Gastrocnemius medialis (tissue), 4 donors: Measurements from ENCODE around the gene SLX4IP. TPM values are rescaled to one million over a fixed set of nuclear protein-coding genes. Genes with fewer than 3 reads are reported as not detected.

ENCODE experiments used
- ATAC-seq, 2 donors: fragments of 150-250 bp; one replicate each; pipeline ENCODE4 v1.9.1; 2016
- DNase-seq, 2 donors: peaks; one replicate each; pipeline ENCODE4 v3.0.0-alpha.2; 2019
- H3K27ac ChIP-seq, 4 donors: fragments of 200-600 bp; sonication (generic); 1 replicate in 1 of 4; 2 replicates in 3 of 4; pipeline ENCODE4 v1.5.1; 2016 to 2018; ENCODE audit warnings: mild to moderate bottlenecking in 2 of 4, moderate library complexity in 1 of 4
- H3K27me3 ChIP-seq, 3 donors: fragments of 200-600 bp; sonication (generic) in 2 of 3; 1 replicate in 1 of 3; 2 replicates in 2 of 3; pipeline versions ENCODE4 v1.5.1 to v1.6.0; 2016 to 2019; ENCODE audit warnings: mild to moderate bottlenecking in 1 of 3, moderate library complexity in 1 of 3
- H3K36me3 ChIP-seq, 2 donors: fragments of 200-600 bp; sonication (generic) in 1 of 2; one replicate each; pipeline ENCODE4 v1.5.1; 2017 to 2018
- H3K4me1 ChIP-seq, 2 donors: fragments of 200-600 bp; sonication (generic) in 1 of 2; one replicate each; pipeline ENCODE4 v1.5.1; 2016 to 2017; ENCODE audit warnings: mild to moderate bottlenecking in 2 of 2
- H3K4me3 ChIP-seq, 4 donors: fragments of 200-600 bp; sonication (generic) in 3 of 4; 1 replicate in 1 of 4; 2 replicates in 3 of 4; pipeline ENCODE4 v1.5.1; 2016 to 2019; ENCODE audit warnings: mild to moderate bottlenecking in 2 of 4
- H3K9me3 ChIP-seq, 3 donors: fragments of 200-600 bp; sonication (generic) in 2 of 3; 1 replicate in 1 of 3; 2 replicates in 2 of 3; pipeline ENCODE4 v1.5.1; 2016 to 2019
- POLR2A ChIP-seq, 2 donors: fragments of 450-650 bp; IDR thresholded peaks; one replicate each; pipeline ENCODE4 v1.6.1; 2017; ENCODE audit warnings: antibody characterized with exemption in 2 of 2, mild to moderate bottlenecking in 2 of 2, moderate library complexity in 2 of 2
- in situ Hi-C, 4 donors: fragments of 200-750 bp; cut with MboI; loops; one replicate each; pipeline versions ENCODE4 v1.15.0 to v1.8.0; 2017; ENCODE audit warnings: low sequenced_read_pairs in 4 of 4
- intact Hi-C: fragments of 100-400 bp; cut with DNase I; formaldehyde crosslinking; loops from one replicate; pipeline ENCODE4 v1.15.1; 2023; ENCODE audit warnings: low total_unique reads
- total RNA-seq, 4 donors: library from RNA; depleted of rRNA; stranded (reverse); fragments of >200 nt; gene quantifications; one replicate each; pipeline versions ENCODE4 v1.1.0 to v1.2.3, GENCODE V29; 2016
- TF ChIP-seq, protein P1 (sequence below), 5 experiments: fragments of 450-650 bp in 3 of 5; fragments of 200-600 bp in 2 of 5; sonication (generic) in 2 of 5; IDR thresholded peaks in 4 of 5; conservative IDR thresholded peaks in 1 of 5; 1 replicate in 4 of 5; 2 replicates in 1 of 5; pipeline ENCODE4 v1.5.1; 2016 to 2019; ENCODE audit warnings: antibody characterized with exemption in 5 of 5, mild to moderate bottlenecking in 3 of 5, moderate library complexity in 3 of 5

The SLX4IP gene
- total RNA-seq, 4 donors from 2014 or later = 0.22 to 1.3 (median 0.71) TPM

DNA sequence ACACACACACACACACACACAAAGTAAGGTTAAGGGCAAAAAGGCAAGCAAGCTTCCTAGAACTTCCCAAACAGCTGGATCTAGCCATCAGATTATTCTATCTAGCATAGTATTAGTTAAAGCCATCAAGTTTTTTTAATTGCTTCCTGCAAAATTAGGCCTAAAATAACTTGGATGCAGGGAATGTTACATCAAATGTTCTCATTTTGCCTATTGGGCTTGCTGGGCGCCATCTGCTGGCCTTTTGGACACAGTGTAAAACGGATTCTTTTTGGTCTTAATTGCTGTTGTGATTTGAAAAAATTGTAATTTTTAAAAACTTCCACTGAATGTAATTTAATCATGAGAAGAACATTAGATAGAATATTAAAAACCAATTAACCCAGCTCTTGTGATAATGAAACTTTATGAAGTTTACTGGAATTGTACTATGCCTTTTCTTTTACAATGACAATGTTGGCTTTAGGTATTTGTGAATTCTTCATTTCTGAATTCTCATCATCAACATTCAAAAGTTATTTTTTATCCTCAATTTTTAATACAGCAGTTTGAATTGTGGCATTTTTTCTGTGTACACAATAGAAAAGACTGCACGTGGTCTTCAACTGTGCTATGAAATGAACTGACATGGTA lies 7.9 kb upstream of the SLX4IP start:
- intact Hi-C loops (loop anchor here (2.0 to 5.0 kb wide), 3 partner anchors 110 to 810 kb away; no protein-coding TSS in a partner anchor), in situ Hi-C loops (loop anchor here in 3 of 4 donors (5.0 to 25.0 kb wide), 3 partner anchors 450 to 1460 kb away; no protein-coding TSS in a partner anchor)
- Histone ChIP-seq H3K9me3 (no peaks in the 10 kb centered on the region), H3K27ac (no peak overlapping the region), H3K27me3 (no peaks in the 10 kb centered on the region), H3K4me1 (peaks cover 37 to 51% of the 10 kb centered on the region in 2 donors), H3K4me3 (no peak overlapping the region), H3K36me3 (no peaks in the 10 kb centered on the region)
- DNase-seq = no peak
- ATAC-seq = no peak
- TF ChIP-seq POLR2A (IDR thresholded peaks at IDR 0.05) = no peak
- TF ChIP-seq, protein P1, sequence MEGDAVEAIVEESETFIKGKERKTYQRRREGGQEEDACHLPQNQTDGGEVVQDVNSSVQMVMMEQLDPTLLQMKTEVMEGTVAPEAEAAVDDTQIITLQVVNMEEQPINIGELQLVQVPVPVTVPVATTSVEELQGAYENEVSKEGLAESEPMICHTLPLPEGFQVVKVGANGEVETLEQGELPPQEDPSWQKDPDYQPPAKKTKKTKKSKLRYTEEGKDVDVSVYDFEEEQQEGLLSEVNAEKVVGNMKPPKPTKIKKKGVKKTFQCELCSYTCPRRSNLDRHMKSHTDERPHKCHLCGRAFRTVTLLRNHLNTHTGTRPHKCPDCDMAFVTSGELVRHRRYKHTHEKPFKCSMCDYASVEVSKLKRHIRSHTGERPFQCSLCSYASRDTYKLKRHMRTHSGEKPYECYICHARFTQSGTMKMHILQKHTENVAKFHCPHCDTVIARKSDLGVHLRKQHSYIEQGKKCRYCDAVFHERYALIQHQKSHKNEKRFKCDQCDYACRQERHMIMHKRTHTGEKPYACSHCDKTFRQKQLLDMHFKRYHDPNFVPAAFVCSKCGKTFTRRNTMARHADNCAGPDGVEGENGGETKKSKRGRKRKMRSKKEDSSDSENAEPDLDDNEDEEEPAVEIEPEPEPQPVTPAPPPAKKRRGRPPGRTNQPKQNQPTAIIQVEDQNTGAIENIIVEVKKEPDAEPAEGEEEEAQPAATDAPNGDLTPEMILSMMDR (IDR thresholded peaks at IDR 0.05 in 4 of 5, conservative IDR thresholded peaks at IDR 0.05 in 1 of 5) = peak; percentile 27 to 78 (median 51)

DNA sequence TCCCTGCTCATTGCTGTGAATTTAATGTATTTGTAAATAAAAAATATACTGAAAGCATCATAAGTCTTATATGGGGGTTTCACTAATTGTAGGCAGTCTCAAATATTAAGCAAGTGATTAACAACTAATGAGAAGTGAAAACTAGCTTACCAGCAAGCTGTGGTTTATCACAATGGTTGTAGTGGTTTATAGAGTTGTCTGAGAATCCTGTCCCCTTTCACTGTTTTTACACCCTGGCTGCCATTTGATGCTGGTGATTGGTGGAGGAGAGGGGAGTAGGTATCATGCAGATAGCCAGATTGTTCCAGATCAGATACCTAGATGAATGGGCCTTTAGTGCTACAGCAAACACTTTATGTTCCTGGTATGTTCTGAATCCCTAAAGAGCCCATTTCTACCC lies 7.1 kb upstream of the SLX4IP start:
- TF ChIP-seq POLR2A (IDR thresholded peaks at IDR 0.05) = no peak
- TF ChIP-seq, protein P1 (IDR thresholded peaks at IDR 0.05 in 4 of 5, conservative IDR thresholded peaks at IDR 0.05 in 1 of 5) = no peak
- DNase-seq (no peak), ATAC-seq (no peak)
- Histone ChIP-seq H3K27me3 (no peaks in the 10 kb centered on the region), H3K9me3 (no peaks in the 10 kb centered on the region), H3K4me1 (peaks cover 41 to 55% of the 10 kb centered on the region in 2 donors), H3K4me3 (no peak overlapping the region), H3K36me3 (no peaks in the 10 kb centered on the region), H3K27ac (no peak overlapping the region)
- in situ Hi-C loops = loop anchor here in 3 of 4 donors (5.0 to 25.0 kb wide), 3 partner anchors 451 to 1459 kb away; no protein-coding TSS in a partner anchor
- intact Hi-C loops = loop anchor here (5.0 kb wide), 2 partner anchors 111 to 811 kb away; no protein-coding TSS in a partner anchor

DNA sequence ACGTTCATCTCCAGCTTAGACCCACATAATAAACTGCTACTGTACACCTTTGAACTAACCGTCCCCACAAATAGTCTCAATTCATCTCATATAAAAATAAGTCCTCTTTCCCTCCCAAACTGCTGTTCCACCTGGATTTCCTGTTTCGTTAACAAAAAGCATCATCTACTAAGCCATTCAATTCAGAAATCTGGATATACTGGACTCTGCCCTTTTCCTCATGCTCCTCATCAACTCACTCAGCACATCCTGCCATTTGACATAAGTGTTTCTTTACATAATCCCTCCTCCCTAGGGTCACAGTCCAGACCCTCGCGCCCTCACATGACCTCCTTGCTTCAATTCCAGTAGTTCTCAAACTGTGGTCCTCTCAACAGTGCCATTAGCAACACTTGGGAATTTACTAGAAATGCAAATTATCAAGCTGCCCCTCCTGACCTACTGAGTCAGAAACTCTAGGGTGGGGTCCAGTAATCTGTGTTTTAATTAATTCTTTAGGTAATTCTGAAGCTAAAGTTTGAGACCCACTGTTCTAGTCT lies 5.6 kb upstream of the SLX4IP start:
- Histone ChIP-seq H3K4me3 (no peak overlapping the region), H3K4me1 (peaks cover 45 to 59% of the 10 kb centered on the region in 2 donors), H3K36me3 (no peaks in the 10 kb centered on the region), H3K9me3 (no peaks in the 10 kb centered on the region), H3K27me3 (no peaks in the 10 kb centered on the region), H3K27ac (peak overlapping the region in 1 of 4 donors; percentile 21)
- no peak for TF ChIP-seq POLR2A (IDR thresholded peaks at IDR 0.05)
- TF ChIP-seq, protein P1 (IDR thresholded peaks at IDR 0.05 in 4 of 5, conservative IDR thresholded peaks at IDR 0.05 in 1 of 5) = no peak
- no peak for DNase-seq
- in situ Hi-C loops = loop anchor here in 3 of 4 donors (5.0 to 25.0 kb wide), 3 partner anchors 452 to 1458 kb away; no protein-coding TSS in a partner anchor
- ATAC-seq = no peak
- intact Hi-C loops = loop anchor here (5.0 kb wide), 2 partner anchors 112 to 812 kb away; no protein-coding TSS in a partner anchor

DNA sequence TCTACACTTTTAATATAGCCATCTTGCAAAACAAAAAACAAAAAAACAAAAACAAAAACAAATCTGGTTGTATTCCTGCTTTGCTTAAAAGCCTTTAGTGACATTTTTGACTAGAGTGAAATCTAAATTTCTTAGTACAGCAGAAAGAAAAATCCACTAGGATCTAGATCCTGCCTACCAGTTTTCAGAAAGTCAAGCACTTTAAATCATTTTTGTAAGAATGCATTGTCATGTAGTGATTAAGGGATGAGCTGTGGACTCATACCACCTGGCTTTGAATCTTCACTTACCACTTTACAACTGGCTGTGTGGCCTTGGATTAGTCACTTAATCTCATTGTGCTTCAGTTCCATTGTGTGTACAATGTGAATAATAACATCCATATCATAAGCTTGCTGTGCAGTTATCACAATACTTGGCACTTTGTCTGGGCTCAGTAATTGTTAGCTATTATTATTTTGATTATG lies 5.1 kb upstream of the SLX4IP start:
- no peaks in the 10 kb centered on the region for H3K27me3 ChIP-seq
- peaks cover 45 to 59% of the 10 kb centered on the region in 2 donors for H3K4me1 ChIP-seq
- in situ Hi-C loops = loop anchor here in 3 of 4 donors (5.0 to 25.0 kb wide), 3 partner anchors 453 to 1457 kb away; no protein-coding TSS in a partner anchor
- DNase-seq (no peak), ATAC-seq (no peak)
- H3K27ac ChIP-seq = no peak overlapping the region
- no peaks in the 10 kb centered on the region for H3K36me3 ChIP-seq
- intact Hi-C loops = loop anchor here (5.0 kb wide), 2 partner anchors 113 to 813 kb away; no protein-coding TSS in a partner anchor
- H3K4me3 ChIP-seq = no peak overlapping the region
- no peaks in the 10 kb centered on the region for H3K9me3 ChIP-seq
- no peak for TF ChIP-seq POLR2A (IDR thresholded peaks at IDR 0.05)
- TF ChIP-seq, protein P1 (IDR thresholded peaks at IDR 0.05 in 4 of 5, conservative IDR thresholded peaks at IDR 0.05 in 1 of 5) = no peak
